Chondrocyte (in vitro differentiated cells): Measurements from ENCODE around the gene TNIK. TPM values are rescaled to one million over a fixed set of nuclear protein-coding genes. Genes with fewer than 3 reads are reported as not detected.

Experiments used
- DNase-seq: peaks from one replicate; pipeline ENCODE4 v3.0.0; 2021; ENCODE audit warnings: mixed read lengths, low spot score
- H3K27ac Mint-ChIP-seq: one replicate; pipeline ENCODE4 v1.8.0; 2021; ENCODE audit warnings: mild to moderate bottlenecking, moderate library complexity, mixed read lengths; ENCODE audit not compliant: unreplicated experiment
- H3K27me3 Mint-ChIP-seq: 2 replicates; pipeline ENCODE4 v1.8.0; 2021; ENCODE audit warnings: low read depth, mixed read lengths
- H3K36me3 Mint-ChIP-seq: 2 replicates; pipeline ENCODE4 v1.8.0; 2021; ENCODE audit warnings: low read depth, mixed read lengths
- H3K4me1 Mint-ChIP-seq: 2 replicates; pipeline ENCODE4 v1.8.0; 2021; ENCODE audit warnings: low read depth, mild to moderate bottlenecking, mixed read lengths
- H3K4me3 Mint-ChIP-seq: one replicate; pipeline ENCODE4 v1.8.0; 2021; ENCODE audit warnings: mild to moderate bottlenecking, moderate library complexity, mixed read lengths; ENCODE audit not compliant: unreplicated experiment
- H3K9me3 Mint-ChIP-seq: 2 replicates; pipeline ENCODE4 v1.8.0; 2021; ENCODE audit warnings: low read depth, mixed read lengths
- CTCF ChIP-seq: fragments of 200-600 bp; sonication (generic); IDR thresholded peaks from 2 replicates; pipeline ENCODE4 v1.5.0; 2021; ENCODE audit warnings: antibody characterized with exemption, mild to moderate bottlenecking, moderate library complexity
- total RNA-seq: library from RNA; stranded (reverse); gene quantifications from 3 replicates; pipeline ENCODE4 v1.2.1, GENCODE V29; 2021

Gene TNIK
- total RNA-seq, 1 donor from 2014 or later: 17.5 TPM

GRCh38 chr3:171346019-171346418 is 114.2 kb downstream of the TNIK start:
- Mint-ChIP-seq H3K4me3 (no peak overlapping the region), H3K27me3 (no peaks in the 10 kb centered on the region), H3K9me3 (peaks cover 3% of the 10 kb centered on the region), H3K36me3 (peaks cover 1% of the 10 kb centered on the region), H3K27ac (no peak overlapping the region), H3K4me1 (peaks cover 47% of the 10 kb centered on the region)
- TF ChIP-seq CTCF: no peak
- no peak for DNase-seq

- TF ChIP-seq CTCF: no peak
- Mint-ChIP-seq H3K27me3 (no peaks in the 10 kb centered on the region), H3K36me3 (peaks cover 1% of the 10 kb centered on the region), H3K4me3 (no peak overlapping the region), H3K27ac (no peak overlapping the region), H3K4me1 (peaks cover 43% of the 10 kb centered on the region), H3K9me3 (peaks cover 3% of the 10 kb centered on the region)
- DNase-seq: no peak
Observed at GRCh38 chr3:171345107-171345843, 114.9 kb downstream of the TNIK start.

GRCh38 chr3:171343693-171344092 is 116.5 kb downstream of the TNIK start:
- Mint-ChIP-seq H3K27me3 (no peaks in the 10 kb centered on the region), H3K9me3 (peaks cover 3% of the 10 kb centered on the region), H3K36me3 (peaks cover 1% of the 10 kb centered on the region), H3K4me1 (peaks cover 30% of the 10 kb centered on the region), H3K27ac (no peak overlapping the region), H3K4me3 (no peak overlapping the region)
- no peak for TF ChIP-seq CTCF
- DNase-seq: no peak

GRCh38 chr3:171342783-171343420 is 117.3 kb downstream of the TNIK start:
- Mint-ChIP-seq H3K4me1 (peaks cover 22% of the 10 kb centered on the region), H3K27ac (no peak overlapping the region), H3K4me3 (no peak overlapping the region), H3K27me3 (no peaks in the 10 kb centered on the region), H3K9me3 (peaks cover 3% of the 10 kb centered on the region), H3K36me3 (peaks cover 1% of the 10 kb centered on the region)
- TF ChIP-seq CTCF: no peak
- DNase-seq: no peak

- no peak for DNase-seq
- Mint-ChIP-seq H3K27me3 (no peaks in the 10 kb centered on the region), H3K27ac (no peak overlapping the region), H3K9me3 (peaks cover 3% of the 10 kb centered on the region), H3K4me1 (peaks cover 15% of the 10 kb centered on the region), H3K36me3 (peaks cover 1% of the 10 kb centered on the region), H3K4me3 (no peak overlapping the region)
- no peak for TF ChIP-seq CTCF
Observed at GRCh38 chr3:171342200-171342599, 118.0 kb downstream of the TNIK start.
